LNCaP clone FGC (cell line): ENCODE results near the gene PDCD1.

ENCODE experiments used
- DNase-seq: peaks from one replicate; pipeline ENCODE4 v3.0.0-alpha.2; 2011; ENCODE audit warnings: low read depth
- H3K4me3 ChIP-seq: 2 replicates; pipeline ENCODE4 v1.5.1; 2011; ENCODE audit warnings: mild to moderate bottlenecking, low read depth, low read length, control low read depth
- TF ChIP-seq, protein P1 (sequence below): IDR thresholded peaks from 2 replicates; pipeline ENCODE4 v1.5.1; 2012; ENCODE audit warnings: mild to moderate bottlenecking; ENCODE audit not compliant: control insufficient read depth, insufficient read depth; ENCODE audit errors: extremely low read depth

The PDCD1 gene

DNA sequence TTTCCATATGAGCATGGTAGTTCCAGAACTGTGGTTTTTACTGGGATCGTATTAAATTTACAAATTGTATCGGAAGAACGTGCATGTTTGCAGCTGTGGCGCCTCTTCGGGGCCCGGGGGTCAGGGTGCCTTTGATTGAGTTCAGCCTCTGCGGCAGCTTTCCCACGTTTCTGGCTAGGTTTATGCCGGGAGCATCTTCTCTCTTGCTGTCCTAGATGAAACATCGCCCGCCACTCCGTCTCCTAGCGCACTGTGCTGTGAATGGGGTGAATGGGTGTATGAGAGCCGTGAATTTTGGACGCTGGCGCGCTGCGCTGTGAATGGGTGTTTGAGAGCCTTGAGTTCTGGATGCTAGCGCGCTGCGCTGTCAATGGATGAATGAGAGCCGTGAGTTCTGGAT is 12.3 kb downstream of the PDCD1 start:
- TF ChIP-seq, protein P1, sequence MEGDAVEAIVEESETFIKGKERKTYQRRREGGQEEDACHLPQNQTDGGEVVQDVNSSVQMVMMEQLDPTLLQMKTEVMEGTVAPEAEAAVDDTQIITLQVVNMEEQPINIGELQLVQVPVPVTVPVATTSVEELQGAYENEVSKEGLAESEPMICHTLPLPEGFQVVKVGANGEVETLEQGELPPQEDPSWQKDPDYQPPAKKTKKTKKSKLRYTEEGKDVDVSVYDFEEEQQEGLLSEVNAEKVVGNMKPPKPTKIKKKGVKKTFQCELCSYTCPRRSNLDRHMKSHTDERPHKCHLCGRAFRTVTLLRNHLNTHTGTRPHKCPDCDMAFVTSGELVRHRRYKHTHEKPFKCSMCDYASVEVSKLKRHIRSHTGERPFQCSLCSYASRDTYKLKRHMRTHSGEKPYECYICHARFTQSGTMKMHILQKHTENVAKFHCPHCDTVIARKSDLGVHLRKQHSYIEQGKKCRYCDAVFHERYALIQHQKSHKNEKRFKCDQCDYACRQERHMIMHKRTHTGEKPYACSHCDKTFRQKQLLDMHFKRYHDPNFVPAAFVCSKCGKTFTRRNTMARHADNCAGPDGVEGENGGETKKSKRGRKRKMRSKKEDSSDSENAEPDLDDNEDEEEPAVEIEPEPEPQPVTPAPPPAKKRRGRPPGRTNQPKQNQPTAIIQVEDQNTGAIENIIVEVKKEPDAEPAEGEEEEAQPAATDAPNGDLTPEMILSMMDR = no peak
- H3K4me3 ChIP-seq = no peak overlapping the region
- DNase-seq = no peak

GRCh38 chr2:241844831-241845578 is 13.7 kb downstream of the PDCD1 start:
- no peak overlapping the region for H3K4me3 ChIP-seq
- TF ChIP-seq, protein P1 = no peak
- DNase-seq = no peak

DNA sequence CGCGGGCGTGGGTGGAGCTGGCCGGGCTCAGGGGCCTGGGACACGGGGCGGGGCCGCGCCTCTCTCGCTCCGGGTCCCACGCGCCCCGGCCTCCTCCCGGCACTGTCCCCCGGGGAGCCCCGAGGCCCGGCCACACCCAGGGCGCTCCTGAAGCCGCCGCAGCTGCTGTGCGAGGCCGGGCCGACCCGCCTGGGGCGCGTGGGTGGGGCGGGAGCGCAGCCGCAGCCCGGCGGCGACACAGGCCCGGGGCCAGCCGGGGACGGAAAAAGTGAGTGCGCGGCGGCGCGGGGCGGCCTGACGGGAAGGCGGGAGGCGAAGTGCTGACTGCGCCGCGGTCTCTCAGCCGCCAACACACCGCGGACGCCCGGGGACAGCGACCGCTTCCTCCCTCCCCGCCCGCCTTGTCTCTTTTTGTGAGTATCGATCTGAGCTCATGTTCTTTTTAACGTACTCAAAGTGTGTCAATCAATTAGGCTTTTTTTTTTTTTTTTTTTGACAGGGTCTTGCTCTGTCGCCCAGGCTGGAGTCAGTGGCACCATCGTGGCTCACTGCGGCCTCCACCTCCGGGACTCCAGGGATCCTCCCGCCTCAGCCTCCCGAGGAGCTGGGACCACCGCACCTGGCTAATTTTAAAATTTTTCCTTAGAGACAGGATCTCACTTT is 14.5 kb downstream of the PDCD1 start:
- TF ChIP-seq, protein P1 = no peak
- no peak for DNase-seq
- no peak overlapping the region; the same call in 1 of the 2 replicates for H3K4me3 ChIP-seq

GRCh38 chr2:241843321-241844065 is 15.2 kb downstream of the PDCD1 start:
- no peak for DNase-seq
- TF ChIP-seq, protein P1 = no peak
- H3K4me3 ChIP-seq = no peak overlapping the region

GRCh38 chr2:241842620-241843211 is 16.0 kb downstream of the PDCD1 start:
- no peak for DNase-seq
- H3K4me3 ChIP-seq = no peak overlapping the region
- TF ChIP-seq, protein P1 = no peak

- H3K4me3 ChIP-seq = no peak overlapping the region
- DNase-seq = no peak
- TF ChIP-seq, protein P1 = no peak
These were observed 16.7 kb downstream of the PDCD1 start for GRCh38 chr2:241842067-241842415.
